Kidney (tissue), 14 donors: ENCODE measurements around the gene CHPF. TPM values are rescaled to one million over a fixed set of nuclear protein-coding genes. Genes with fewer than 3 reads are reported as not detected.

Experiments used
- DNase-seq, 5 donors: peaks; one replicate each; pipeline ENCODE4 v3.0.0-alpha.2; 2013 to 2020
- FAIRE-seq: peaks from 2 replicates; lab custom pipeline; 2012; peaks lifted over from hg19 to GRCh38; lab: Jason Lieb, UNC
- H3K27ac ChIP-seq, 2 donors: one replicate each; pipeline ENCODE4 v1.7.0; 2013; ENCODE audit warnings: low read depth in 2 of 2, low read length in 2 of 2, inconsistent platforms in 1 of 2
- H3K27me3 ChIP-seq: one replicate; pipeline ENCODE4 v1.7.1; 2013; ENCODE audit warnings: low read length, inconsistent platforms; ENCODE audit not compliant: control insufficient read depth, insufficient read depth
- H3K36me3 ChIP-seq, 3 donors: one replicate each; pipeline versions ENCODE4 v1.7.0 to v1.7.1; 2013; ENCODE audit warnings: low read length in 3 of 3, control low read depth in 1 of 3, inconsistent platforms in 1 of 3; ENCODE audit not compliant: insufficient read depth in 3 of 3, control insufficient read depth in 2 of 3
- H3K4me1 ChIP-seq, 3 donors: one replicate each; pipeline versions ENCODE4 v1.7.0 to v1.7.1; 2013; ENCODE audit warnings: low read length in 3 of 3, inconsistent platforms in 1 of 3, low read depth in 1 of 3; ENCODE audit not compliant: control insufficient read depth in 2 of 3, insufficient read depth in 2 of 3
- H3K4me3 ChIP-seq, 3 donors: one replicate each; pipeline versions ENCODE4 v1.7.0 to v1.8.1; 2013; ENCODE audit warnings: low read length in 3 of 3, control low read depth in 1 of 3, inconsistent platforms in 1 of 3
- H3K9ac ChIP-seq, 3 donors: one replicate each; pipeline versions ENCODE4 v1.7.0 to v1.7.1; 2013; ENCODE audit warnings: low read length in 3 of 3, control low read depth in 1 of 3, inconsistent platforms in 1 of 3
- H3K9me3 ChIP-seq, 3 donors: one replicate each; pipeline versions ENCODE4 v1.7.0 to v1.7.1; 2013; ENCODE audit warnings: low read length in 3 of 3, control low read depth in 1 of 3, inconsistent platforms in 1 of 3; ENCODE audit not compliant: control insufficient read depth in 2 of 3, insufficient read depth in 1 of 3
- CTCF ChIP-seq: IDR thresholded peaks from 3 replicates; pipeline ENCODE4 v1.5.1; 2012; ENCODE audit warnings: mild to moderate bottlenecking, moderate library complexity, borderline replicate concordance; ENCODE audit not compliant: insufficient read depth; ENCODE audit errors: extremely low read depth
- intact Hi-C: fragments of 100-400 bp; cut with DNase I; formaldehyde crosslinking; loops from one replicate; pipeline ENCODE4 v1.11.1; 2022
- polyA plus RNA-seq: library from polyadenylated mRNA; stranded (reverse); fragments of 350-450 nt; fragmentation: Illumina TruSeq; extraction: RNeasy Lipid Tissue Mini Kit (QIAGEN cat#74804); gene quantifications from one replicate; pipeline ENCODE4 v1.2.3, GENCODE V29; 2014; ENCODE audit warnings: low read depth, low replicate concordance; ENCODE audit not compliant: insufficient read depth
- total RNA-seq: library from RNA; stranded (reverse); fragmentation: NEBNext Ultra II Directional; extraction: Animal tissue kit (Norgen Biotek cat#: 25700); gene quantifications from one replicate; pipeline ENCODE4 v1.2.1, GENCODE V29; 2021
- donor health status: control.
- donor health status: control.
- donor health status: control.
- donor health status: control.
- donor health status: control.
- donor health status: DM: yes; HTN: yes; CAD: no.
- donor health status: Normal renal cell carcinoma (clear cell type).

The CHPF gene
- total and polyA plus RNA-seq, 2 donors from 2014 or later, result 57.3 to 59.5 TPM

GRCh38 chr2:219506153-219506801 lies 37.3 kb downstream of the CHPF start:
- DNase-seq (no peak), FAIRE-seq (no peak)
- intact Hi-C loops, result no loop called here
- Histone ChIP-seq H3K27me3 (no peaks in the 10 kb centered on the region), H3K9me3 (no peaks in the 10 kb centered on the region), H3K4me1 (peaks cover 0 to 4% (median 3%) of the 10 kb centered on the region in 3 donors), H3K36me3 (peaks cover 0 to 7% (median 6%) of the 10 kb centered on the region in 3 donors), H3K27ac (peak overlapping the region in 1 of 2 donors; percentile 43), H3K9ac (no peak overlapping the region), H3K4me3 (no peak overlapping the region)
- no peak for TF ChIP-seq CTCF

- FAIRE-seq, result no peak
These were observed 38.0 kb downstream of the CHPF start for GRCh38 chr2:219505585-219505984.

GRCh38 chr2:219502618-219503017 lies 41.0 kb downstream of the CHPF start:
- Histone ChIP-seq H3K9me3 (no peaks in the 10 kb centered on the region), H3K4me1 (peaks cover 0 to 6% (median 5%) of the 10 kb centered on the region in 3 donors), H3K27me3 (no peaks in the 10 kb centered on the region), H3K9ac (no peak overlapping the region), H3K27ac (no peak overlapping the region), H3K36me3 (peaks cover 0 to 7% (median 6%) of the 10 kb centered on the region in 3 donors), H3K4me3 (no peak overlapping the region)
- TF ChIP-seq CTCF, result no peak
- FAIRE-seq (no peak), DNase-seq (no peak)
- intact Hi-C loops, result no loop called here

More at GRCh38 chr2:219505585-219505984, 38.0 kb downstream of the CHPF start:
- intact Hi-C loops, result no loop called here
- peaks cover 0 to 7% (median 6%) of the 10 kb centered on the region in 3 donors for H3K36me3 ChIP-seq
- TF ChIP-seq CTCF, result no peak
- H3K27ac ChIP-seq, result no peak overlapping the region
- H3K4me3 ChIP-seq, result no peak overlapping the region
- DNase-seq, result no peak
- peaks cover 0 to 4% (median 3%) of the 10 kb centered on the region in 3 donors for H3K4me1 ChIP-seq
- H3K9ac ChIP-seq, result no peak overlapping the region
- H3K27me3 ChIP-seq, result no peaks in the 10 kb centered on the region
- no peaks in the 10 kb centered on the region for H3K9me3 ChIP-seq

- DNase-seq (no peak), FAIRE-seq (no peak)
- TF ChIP-seq CTCF, result no peak
- Histone ChIP-seq H3K9ac (no peak overlapping the region), H3K4me1 (peaks cover 0 to 13% (median 4%) of the 10 kb centered on the region in 3 donors), H3K4me3 (no peak overlapping the region), H3K36me3 (peaks cover 0 to 7% (median 6%) of the 10 kb centered on the region in 3 donors), H3K9me3 (no peaks in the 10 kb centered on the region), H3K27ac (no peak overlapping the region), H3K27me3 (peaks cover 6% of the 10 kb centered on the region)
- intact Hi-C loops, result no loop called here
These were observed 41.8 kb downstream of the CHPF start for GRCh38 chr2:219501849-219502248.
